Thyroid gland (tissue), 4 donors: ENCODE results near the gene DMXL1.

Source experiments
- POLR2A ChIP-seq, 2 donors: fragments of 450-650 bp; IDR thresholded peaks; one replicate each; pipeline ENCODE4 v1.6.1; 2017; ENCODE audit warnings: antibody characterized with exemption in 2 of 2, mild to moderate bottlenecking in 2 of 2, moderate library complexity in 1 of 2
- TF ChIP-seq, protein P1 (sequence below), 6 experiments: fragments of 200-600 bp in 3 of 6; fragments of 450-650 bp in 3 of 6; sonication (generic) in 3 of 6; IDR thresholded peaks; one replicate each; pipeline ENCODE4 v1.5.1; 2016 to 2019; ENCODE audit warnings: antibody characterized with exemption in 6 of 6, mild to moderate bottlenecking in 2 of 6, inconsistent platforms in 1 of 6, moderate library complexity in 1 of 6

DNA sequence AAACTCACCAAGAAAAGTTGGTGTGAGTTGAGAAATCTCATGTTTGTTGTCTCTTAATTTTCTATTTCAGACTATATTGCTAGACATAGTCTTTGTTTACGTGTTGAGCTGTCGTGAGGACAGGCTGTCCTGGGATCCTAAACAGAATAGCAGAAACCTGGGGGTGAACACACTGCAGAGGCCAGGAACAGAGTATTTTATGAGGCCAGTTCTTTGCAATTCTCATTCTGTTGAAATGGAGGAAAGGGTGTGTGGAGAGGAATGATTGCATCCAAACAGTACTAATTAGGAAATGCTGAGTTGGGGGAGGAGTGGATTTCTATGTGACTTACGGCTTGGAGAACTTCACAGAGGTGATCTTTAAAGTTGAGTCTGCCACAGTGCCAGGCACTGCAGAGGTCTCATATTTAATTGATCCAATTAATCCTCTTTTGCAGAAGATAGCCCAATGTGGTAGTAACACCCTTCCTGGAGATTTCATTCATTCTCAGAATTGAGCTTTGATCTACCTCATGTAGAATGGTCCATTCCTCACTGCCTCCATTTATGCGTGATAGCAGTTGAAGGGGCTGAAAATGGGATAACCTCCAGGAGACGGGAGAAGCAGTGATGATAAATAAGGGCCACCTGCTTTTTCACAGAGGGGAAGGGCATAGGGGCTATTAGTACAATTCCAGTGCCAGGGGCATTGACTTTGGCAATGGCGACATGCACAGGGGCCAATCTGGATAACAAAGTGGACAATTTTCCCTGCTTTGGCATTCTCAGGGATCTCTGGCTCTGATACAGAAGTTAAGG lies 200.3 kb downstream of the DMXL1 start:
- TF ChIP-seq, protein P1, sequence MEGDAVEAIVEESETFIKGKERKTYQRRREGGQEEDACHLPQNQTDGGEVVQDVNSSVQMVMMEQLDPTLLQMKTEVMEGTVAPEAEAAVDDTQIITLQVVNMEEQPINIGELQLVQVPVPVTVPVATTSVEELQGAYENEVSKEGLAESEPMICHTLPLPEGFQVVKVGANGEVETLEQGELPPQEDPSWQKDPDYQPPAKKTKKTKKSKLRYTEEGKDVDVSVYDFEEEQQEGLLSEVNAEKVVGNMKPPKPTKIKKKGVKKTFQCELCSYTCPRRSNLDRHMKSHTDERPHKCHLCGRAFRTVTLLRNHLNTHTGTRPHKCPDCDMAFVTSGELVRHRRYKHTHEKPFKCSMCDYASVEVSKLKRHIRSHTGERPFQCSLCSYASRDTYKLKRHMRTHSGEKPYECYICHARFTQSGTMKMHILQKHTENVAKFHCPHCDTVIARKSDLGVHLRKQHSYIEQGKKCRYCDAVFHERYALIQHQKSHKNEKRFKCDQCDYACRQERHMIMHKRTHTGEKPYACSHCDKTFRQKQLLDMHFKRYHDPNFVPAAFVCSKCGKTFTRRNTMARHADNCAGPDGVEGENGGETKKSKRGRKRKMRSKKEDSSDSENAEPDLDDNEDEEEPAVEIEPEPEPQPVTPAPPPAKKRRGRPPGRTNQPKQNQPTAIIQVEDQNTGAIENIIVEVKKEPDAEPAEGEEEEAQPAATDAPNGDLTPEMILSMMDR (IDR thresholded peaks at IDR 0.05): no peak
- no peak for TF ChIP-seq POLR2A (IDR thresholded peaks at IDR 0.05)
